ENCODE results near the gene BANF2. TPM values are rescaled to one million over a fixed set of nuclear protein-coding genes. Genes with fewer than 3 reads are reported as not detected.

BANF2 gene
- total and polyA plus RNA-seq, 2 experiments from 2014 or later: not detected

DNA sequence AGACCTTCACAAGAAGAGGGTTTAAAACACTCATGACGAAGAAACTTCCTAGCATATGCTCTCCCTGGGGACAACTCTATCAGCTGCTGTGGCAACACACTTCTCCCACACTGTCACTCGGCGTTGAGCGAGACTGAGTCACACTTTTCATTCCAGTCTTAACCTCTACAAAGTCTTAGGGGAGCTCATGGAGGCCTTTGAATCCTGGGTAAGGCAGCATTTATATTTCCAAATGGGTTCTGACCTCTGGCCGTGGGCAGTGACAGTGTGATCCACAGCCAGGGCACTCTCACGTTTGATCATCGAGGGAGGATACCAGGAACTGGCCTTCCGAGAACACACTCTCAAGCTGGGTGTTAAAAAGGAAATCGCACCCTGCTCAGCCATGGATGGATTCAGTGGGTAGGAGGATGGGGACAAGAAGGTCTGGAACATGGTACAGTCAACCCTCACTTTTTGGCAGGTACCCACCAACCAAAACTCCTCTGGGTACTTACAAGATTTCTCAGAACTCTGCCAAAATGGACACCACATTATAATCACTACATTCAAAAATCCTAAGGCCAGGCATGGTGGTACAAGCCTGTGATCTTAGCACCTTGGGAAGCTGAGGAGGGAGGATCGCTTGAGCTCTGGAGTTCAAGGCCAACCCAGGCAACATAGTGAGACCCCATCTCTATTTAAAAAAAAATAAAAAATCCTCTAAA is 37.3 kb upstream of the BANF2 start:
- WGBS (ENCODE audit: low lambda C conversion rate, missing lambda C conversion rate): 84% methylated on average over 10 of the region's 10 CpGs
- no peak overlapping the region for H3K4me3 ChIP-seq
- H3K4me2 ChIP-seq: no peak overlapping the region
- peak overlapping the region; percentile 52 for H3K27ac ChIP-seq
- H3K36me3 ChIP-seq (replicated peaks; ENCODE audit: insufficient read depth, low read depth): no peaks in the 10 kb centered on the region
- no peaks in the 10 kb centered on the region for H3K9me3 ChIP-seq (ENCODE audit: low read depth)
- H3K79me2 ChIP-seq: peaks cover 100% of the 10 kb centered on the region
- no peak for TF ChIP-seq EZH2phosphoT487 (IDR thresholded peaks at IDR 0.05; ENCODE audit: low read depth, severe bottlenecking, unreplicated experiment)
- no peak for TF ChIP-seq EZH2 (IDR thresholded peaks at IDR 0.05; ENCODE audit: borderline replicate concordance)
- no peak for TF ChIP-seq CTCF (IDR thresholded peaks at IDR 0.05; ENCODE audit: poor library complexity)
- no peaks in the 10 kb centered on the region for H3K9me2 ChIP-seq (replicated peaks; ENCODE audit: insufficient read depth)
- peaks cover 20% of the 10 kb centered on the region for H3K4me1 ChIP-seq (ENCODE audit: insufficient read depth)
- no peak for DNase-seq (ENCODE audit: low spot score)
- no peaks in the 10 kb centered on the region for H3K27me3 ChIP-seq
- no peak overlapping the region for H2AFZ ChIP-seq
- H4K20me1 ChIP-seq (ENCODE audit: insufficient read depth, poor library complexity, severe bottlenecking): peaks cover 96% of the 10 kb centered on the region

- Histone ChIP-seq H3K36me3 (replicated peaks; ENCODE audit: insufficient read depth, low read depth) (no peaks in the 10 kb centered on the region), H3K9me3 (ENCODE audit: low read depth) (no peaks in the 10 kb centered on the region), H3K9me2 (replicated peaks; ENCODE audit: insufficient read depth) (no peaks in the 10 kb centered on the region), H3K4me2 (no peak overlapping the region), H4K20me1 (ENCODE audit: insufficient read depth, poor library complexity, severe bottlenecking) (peaks cover 96% of the 10 kb centered on the region), H3K79me2 (peaks cover 100% of the 10 kb centered on the region), H2AFZ (no peak overlapping the region), H3K4me3 (no peak overlapping the region), H3K27ac (peak overlapping the region; percentile 52), H3K4me1 (ENCODE audit: insufficient read depth) (peaks cover 20% of the 10 kb centered on the region), H3K27me3 (no peaks in the 10 kb centered on the region)
- TF ChIP-seq EZH2 (IDR thresholded peaks at IDR 0.05; ENCODE audit: borderline replicate concordance): no peak
- no peak for TF ChIP-seq EZH2phosphoT487 (IDR thresholded peaks at IDR 0.05; ENCODE audit: low read depth, severe bottlenecking, unreplicated experiment)
- no peak for TF ChIP-seq CTCF (IDR thresholded peaks at IDR 0.05; ENCODE audit: poor library complexity)
- no peak for DNase-seq (ENCODE audit: low spot score)
- WGBS (ENCODE audit: low lambda C conversion rate, missing lambda C conversion rate): 96% methylated on average over 13 of the region's 13 CpGs
These were observed 36.7 kb upstream of the BANF2 start for GRCh38 chr20:17663040-17663399.

GRCh38 chr20:17663486-17663885 is 36.3 kb upstream of the BANF2 start:
- H3K9me2 ChIP-seq (replicated peaks; ENCODE audit: insufficient read depth): no peaks in the 10 kb centered on the region
- H3K9me3 ChIP-seq (ENCODE audit: low read depth): no peaks in the 10 kb centered on the region
- H3K4me1 ChIP-seq (ENCODE audit: insufficient read depth): peaks cover 20% of the 10 kb centered on the region
- H2AFZ ChIP-seq: no peak overlapping the region
- no peaks in the 10 kb centered on the region for H3K36me3 ChIP-seq (replicated peaks; ENCODE audit: insufficient read depth, low read depth)
- 73% methylated on average over 5 of the region's 5 CpGs for WGBS (ENCODE audit: low lambda C conversion rate, missing lambda C conversion rate)
- peaks cover 96% of the 10 kb centered on the region for H4K20me1 ChIP-seq (ENCODE audit: insufficient read depth, poor library complexity, severe bottlenecking)
- H3K27me3 ChIP-seq: no peaks in the 10 kb centered on the region
- no peak overlapping the region for H3K4me3 ChIP-seq
- peaks cover 100% of the 10 kb centered on the region for H3K79me2 ChIP-seq
- DNase-seq (ENCODE audit: low spot score): no peak
- H3K27ac ChIP-seq: peak overlapping the region; percentile 13
- TF ChIP-seq EZH2 (IDR thresholded peaks at IDR 0.05; ENCODE audit: borderline replicate concordance) (no peak), CTCF (IDR thresholded peaks at IDR 0.05; ENCODE audit: poor library complexity) (no peak), EZH2phosphoT487 (IDR thresholded peaks at IDR 0.05; ENCODE audit: low read depth, severe bottlenecking, unreplicated experiment) (no peak)
- H3K4me2 ChIP-seq: no peak overlapping the region

Measured in hepatocyte (in vitro differentiated cells).